OCI-M1 (cell line): ENCODE results near the gene LY6G6D.
"Not testable (repeated sequence)": the region's sequence is repeated elsewhere in the genome, so short reads cannot be mapped to it uniquely, and the experiment has no call there.

Source experiments
- DNase-seq: peaks from one replicate; lab custom pipeline; 2025; lab: John Stamatoyannopoulos, UW

LY6G6D gene

GRCh38 chr6:31692353-31692752, 22.8 kb upstream of the LY6G6D start:
- DNase-seq: no peak

GRCh38 chr6:31692886-31693285, 22.3 kb upstream of the LY6G6D start:
- DNase-seq: no peak

- DNase-seq: no peak
Observed at GRCh38 chr6:31693535-31693934, 21.6 kb upstream of the LY6G6D start.

- DNase-seq: no peak
Observed at GRCh38 chr6:31697555-31697954, 17.6 kb upstream of the LY6G6D start.

- no peak for DNase-seq
Observed at GRCh38 chr6:31700740-31701401, 14.3 kb upstream of the LY6G6D start.

GRCh38 chr6:31701666-31702404, 13.3 kb upstream of the LY6G6D start:
- DNase-seq: peak; percentile 68

- no peak for DNase-seq
Observed at GRCh38 chr6:31702405-31702818, 12.7 kb upstream of the LY6G6D start.

- DNase-seq: peak; percentile 99
Observed at GRCh38 chr6:31702819-31703716, 12.1 kb upstream of the LY6G6D start, which contains the start of gene ABHD16A. Gene ABHD16A, minus strand, starts transcription at chr6:31703324. Its CDS starts 43 bp downstream, at chr6:31703281.

GRCh38 chr6:31705931-31706330, 9.2 kb upstream of the LY6G6D start:
- DNase-seq: no peak

GRCh38 chr6:31706599-31706998, 8.5 kb upstream of the LY6G6D start, which contains the start of gene LY6G6F:
Gene LY6G6F, plus strand, starts transcription at chr6:31706866. Its CDS starts 41 bp downstream, at chr6:31706907.
- DNase-seq: no peak

GRCh38 chr6:31707701-31708100, 7.4 kb upstream of the LY6G6D start:
- no peak for DNase-seq

- no peak for DNase-seq
Observed at GRCh38 chr6:31708224-31708623, 6.9 kb upstream of the LY6G6D start.

- not testable (repeated sequence) for DNase-seq
Observed at GRCh38 chr6:31709157-31709556, 6.0 kb upstream of the LY6G6D start.

- DNase-seq: no peak
Observed at GRCh38 chr6:31710523-31711219, 4.5 kb upstream of the LY6G6D start.

GRCh38 chr6:31711233-31711632, 3.9 kb upstream of the LY6G6D start:
- peak; percentile 34 for DNase-seq

GRCh38 chr6:31712296-31712695, 2.9 kb upstream of the LY6G6D start:
- no peak for DNase-seq

GRCh38 chr6:31713465-31713864, 1.7 kb upstream of the LY6G6D start:
- DNase-seq: no peak

- DNase-seq: no peak
Observed at GRCh38 chr6:31713991-31714684, 1.0 kb upstream of the LY6G6D start.

- DNase-seq: no peak
Observed at GRCh38 chr6:31717499-31718222, 2.5 kb downstream of the LY6G6D start.

- DNase-seq: no peak
Observed at GRCh38 chr6:31718265-31718664, 3.1 kb downstream of the LY6G6D start.
